Astrocyte (in vitro differentiated cells and primary cell): Measurements from ENCODE around the gene DAAM2. TPM values are rescaled to one million over a fixed set of nuclear protein-coding genes. Genes with fewer than 3 reads are reported as not detected.

ENCODE experiments used
- DNase-seq: peaks from one replicate; pipeline ENCODE4 v3.0.0-alpha.2; 2010; ENCODE audit warnings: low read depth
- FAIRE-seq: peaks from 2 replicates; lab custom pipeline; 2011; peaks lifted over from hg19 to GRCh38; lab: Jason Lieb, UNC
- H2AFZ ChIP-seq: 2 replicates; pipeline ENCODE4 v1.6.0; 2012; ENCODE audit warnings: low read depth, low read length, inconsistent platforms
- H3K27ac ChIP-seq: 2 replicates; pipeline ENCODE4 v1.5.1; 2011; ENCODE audit warnings: low read depth, low read length, inconsistent platforms
- H3K27me3 ChIP-seq: 2 replicates; pipeline ENCODE4 v1.6.0; 2011; ENCODE audit warnings: low read length, inconsistent platforms; ENCODE audit not compliant: insufficient read depth
- H3K36me3 ChIP-seq: 2 replicates; pipeline ENCODE4 v1.5.1; 2011; ENCODE audit warnings: low read length, inconsistent platforms; ENCODE audit not compliant: insufficient read depth
- H3K4me1 ChIP-seq: 2 replicates; pipeline ENCODE4 v1.5.1; 2011; ENCODE audit warnings: low read length, inconsistent platforms; ENCODE audit not compliant: insufficient read depth
- H3K4me2 ChIP-seq: 2 replicates; pipeline ENCODE4 v1.6.0; 2012; ENCODE audit warnings: low read length, inconsistent platforms
- H3K4me3 ChIP-seq: 2 replicates; pipeline ENCODE4 v1.5.1; 2011; ENCODE audit warnings: low read depth, mild to moderate bottlenecking, low read length, inconsistent platforms; ENCODE audit not compliant: insufficient read depth
- H3K79me2 ChIP-seq: 2 replicates; pipeline ENCODE4 v1.6.0; 2012; ENCODE audit warnings: mild to moderate bottlenecking, low read length, inconsistent platforms; ENCODE audit not compliant: insufficient read depth
- H3K9ac ChIP-seq: 2 replicates; pipeline ENCODE4 v1.6.0; 2012; ENCODE audit warnings: mild to moderate bottlenecking, low read length, inconsistent platforms
- H3K9me3 ChIP-seq: 2 replicates; pipeline ENCODE4 v1.5.1; 2012; ENCODE audit warnings: low read depth, mild to moderate bottlenecking, low read length, inconsistent platforms; ENCODE audit not compliant: insufficient read depth
- H4K20me1 ChIP-seq: 2 replicates; pipeline ENCODE4 v1.6.0; 2012; ENCODE audit warnings: low read length, inconsistent platforms; ENCODE audit not compliant: insufficient read depth
- H3K27ac Mint-ChIP-seq: one replicate; pipeline ENCODE4 v1.8.0; 2021; ENCODE audit warnings: mild to moderate bottlenecking, mixed read lengths; ENCODE audit not compliant: unreplicated experiment
- H3K27me3 Mint-ChIP-seq: one replicate; pipeline ENCODE4 v1.8.0; 2021; ENCODE audit warnings: low read depth, mixed read lengths; ENCODE audit not compliant: unreplicated experiment
- H3K36me3 Mint-ChIP-seq: one replicate; pipeline ENCODE4 v1.8.0; 2021; ENCODE audit warnings: low read depth, mixed read lengths; ENCODE audit not compliant: unreplicated experiment
- H3K4me1 Mint-ChIP-seq: one replicate; pipeline ENCODE4 v1.8.0; 2021; ENCODE audit warnings: low read depth, mixed read lengths; ENCODE audit not compliant: unreplicated experiment
- H3K4me3 Mint-ChIP-seq: one replicate; pipeline ENCODE4 v1.8.0; 2021; ENCODE audit warnings: mild to moderate bottlenecking, moderate library complexity, mixed read lengths; ENCODE audit not compliant: unreplicated experiment
- H3K9me3 Mint-ChIP-seq: one replicate; pipeline ENCODE4 v1.8.0; 2021; ENCODE audit warnings: mild to moderate bottlenecking, mixed read lengths; ENCODE audit not compliant: unreplicated experiment
- CTCF ChIP-seq: IDR thresholded peaks from 2 replicates; pipeline ENCODE4 v1.5.1; 2011; ENCODE audit warnings: low read depth, mild to moderate bottlenecking, inconsistent platforms, low read length, moderate library complexity; ENCODE audit not compliant: insufficient read depth
- EZH2 ChIP-seq: IDR thresholded peaks from 2 replicates; pipeline ENCODE4 v1.6.1; 2012; ENCODE audit warnings: mild to moderate bottlenecking, low read length, inconsistent platforms; ENCODE audit not compliant: insufficient read depth
- total RNA-seq: library from RNA; stranded (reverse); gene quantifications from 2 replicates; pipeline ENCODE4 v1.2.1, GENCODE V29; 2021

The DAAM2 gene
- total RNA-seq, 1 donor from 2014 or later = 38.4 TPM

GRCh38 chr6:39844866-39845265 lies 52.7 kb downstream of the DAAM2 start:
- H2AFZ ChIP-seq = no peak overlapping the region
- no peaks in the 10 kb centered on the region for H3K36me3 ChIP-seq
- Mint-ChIP-seq H3K36me3 (peaks cover 10% of the 10 kb centered on the region), H3K4me3 (no peak overlapping the region), H3K27me3 (no peaks in the 10 kb centered on the region), H3K9me3 (no peaks in the 10 kb centered on the region), H3K4me1 (peaks cover 19% of the 10 kb centered on the region), H3K27ac (no peak overlapping the region)
- H3K27me3 ChIP-seq = no peaks in the 10 kb centered on the region
- no peak overlapping the region for H3K4me3 ChIP-seq
- FAIRE-seq (no peak), DNase-seq (no peak)
- H3K4me2 ChIP-seq = no peak overlapping the region
- H3K4me1 ChIP-seq = peaks cover 4% of the 10 kb centered on the region
- H4K20me1 ChIP-seq = no peaks in the 10 kb centered on the region
- no peaks in the 10 kb centered on the region for H3K79me2 ChIP-seq
- H3K9ac ChIP-seq = no peak overlapping the region
- H3K27ac ChIP-seq = no peak overlapping the region
- H3K9me3 ChIP-seq = no peaks in the 10 kb centered on the region
- TF ChIP-seq CTCF = no peak
- no peak for TF ChIP-seq EZH2

DNA sequence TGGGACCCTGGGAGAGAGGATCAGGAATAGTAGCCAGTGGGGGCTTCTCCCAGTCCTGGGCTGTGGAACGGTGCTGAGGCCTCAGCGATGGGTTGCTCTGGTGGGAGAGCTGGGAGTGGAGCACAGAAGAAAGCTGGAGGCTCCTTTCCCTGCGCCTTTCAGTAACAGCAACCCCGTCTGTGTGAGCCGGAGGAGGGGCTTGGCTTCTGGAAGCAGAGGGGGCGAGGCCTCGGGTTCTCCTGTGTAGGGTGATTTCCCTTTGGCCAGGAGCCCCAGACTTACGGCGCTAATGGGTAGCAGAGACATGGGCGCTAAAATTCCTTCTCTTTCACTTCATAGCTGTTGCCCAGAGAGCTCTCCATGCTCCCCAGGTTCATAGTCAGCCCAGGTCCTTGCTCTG lies 55.0 kb downstream of the DAAM2 start:
- no peak for TF ChIP-seq EZH2
- no peak for DNase-seq
- no peak overlapping the region for H3K27ac Mint-ChIP-seq
- Histone ChIP-seq H3K4me1 (peaks cover 4% of the 10 kb centered on the region), H3K79me2 (no peaks in the 10 kb centered on the region), H3K27me3 (no peaks in the 10 kb centered on the region), H4K20me1 (no peaks in the 10 kb centered on the region), H3K36me3 (no peaks in the 10 kb centered on the region), H3K4me3 (no peak overlapping the region), H3K27ac (no peak overlapping the region), H3K4me2 (no peak overlapping the region), H3K9me3 (no peaks in the 10 kb centered on the region), H2AFZ (no peak overlapping the region), H3K9ac (no peak overlapping the region)
- peaks cover 2% of the 10 kb centered on the region for H3K9me3 Mint-ChIP-seq
- H3K36me3 Mint-ChIP-seq = peaks cover 12% of the 10 kb centered on the region
- H3K27me3 Mint-ChIP-seq = no peaks in the 10 kb centered on the region
- peaks cover 26% of the 10 kb centered on the region for H3K4me1 Mint-ChIP-seq
- H3K4me3 Mint-ChIP-seq = no peak overlapping the region
- FAIRE-seq = no peak

DNA sequence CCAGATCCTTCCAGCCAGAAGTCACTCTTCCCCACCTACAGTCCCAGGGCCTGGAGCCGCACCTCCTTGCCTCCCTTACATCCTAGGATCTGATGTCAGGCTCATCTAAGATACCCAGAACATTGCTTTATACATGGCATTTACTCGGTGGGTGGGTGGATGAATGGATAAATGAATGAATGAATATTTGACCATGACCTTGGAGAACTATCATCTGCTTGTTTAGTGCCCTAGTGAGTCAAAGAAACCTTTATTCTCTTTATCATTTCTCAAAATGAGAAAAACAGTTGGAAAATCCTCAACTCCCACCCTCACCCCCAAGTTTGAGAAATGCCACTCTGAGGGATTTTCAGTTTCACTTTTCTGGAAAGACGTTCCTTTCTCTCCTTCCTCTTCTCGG lies 56.0 kb downstream of the DAAM2 start:
- Histone ChIP-seq H3K79me2 (no peaks in the 10 kb centered on the region), H3K4me2 (no peak overlapping the region), H3K4me1 (peaks cover 4% of the 10 kb centered on the region), H3K27me3 (no peaks in the 10 kb centered on the region), H4K20me1 (no peaks in the 10 kb centered on the region), H3K9me3 (no peaks in the 10 kb centered on the region), H2AFZ (no peak overlapping the region), H3K36me3 (no peaks in the 10 kb centered on the region), H3K27ac (no peak overlapping the region), H3K9ac (no peak overlapping the region), H3K4me3 (no peak overlapping the region)
- H3K27me3 Mint-ChIP-seq = no peaks in the 10 kb centered on the region
- TF ChIP-seq CTCF (no peak), EZH2 (no peak)
- H3K27ac Mint-ChIP-seq = no peak overlapping the region
- H3K4me1 Mint-ChIP-seq = peaks cover 26% of the 10 kb centered on the region
- DNase-seq (no peak), FAIRE-seq (no peak)
- H3K9me3 Mint-ChIP-seq = peaks cover 2% of the 10 kb centered on the region
- H3K36me3 Mint-ChIP-seq = peaks cover 16% of the 10 kb centered on the region
- H3K4me3 Mint-ChIP-seq = no peak overlapping the region
